Activated gamma-delta T cell (primary cell): ENCODE results near the gene KRTAP4-6.
"Not testable (repeated sequence)": the region's sequence is repeated elsewhere in the genome, so short reads cannot be mapped to it uniquely, and the experiment has no call there.

Experiments
- DNase-seq: peaks from one replicate; lab custom pipeline; 2025; lab: John Stamatoyannopoulos, UW

Gene KRTAP4-6

GRCh38 chr17:41107941-41108450 is 32.3 kb downstream of the KRTAP4-6 start:
- no peak for DNase-seq

- not testable (repeated sequence) for DNase-seq
These were observed 35.0 kb downstream of the KRTAP4-6 start, which contains the start of gene KRTAP4-9 for GRCh38 chr17:41105347-41105746. KRTAP4-9 (plus strand) TSS chr17:41105389; CDS start chr17:41105389, 0 bp downstream.

GRCh38 chr17:41104386-41105038 is 35.8 kb downstream of the KRTAP4-6 start:
- DNase-seq = not testable (repeated sequence)

GRCh38 chr17:41103896-41104295 is 36.4 kb downstream of the KRTAP4-6 start:
- DNase-seq = no peak

GRCh38 chr17:41101586-41102259 is 38.6 kb downstream of the KRTAP4-6 start, which contains the start of gene KRTAP4-16:
KRTAP4-16 (minus strand) TSS chr17:41102209; CDS start chr17:41102209, 0 bp downstream.
- DNase-seq = no peak

GRCh38 chr17:41099682-41100480 is 40.5 kb downstream of the KRTAP4-6 start:
- not testable (repeated sequence) for DNase-seq

GRCh38 chr17:41098481-41098880 is 41.9 kb downstream of the KRTAP4-6 start:
- DNase-seq = no peak

- no peak for DNase-seq
These were observed 42.3 kb downstream of the KRTAP4-6 start, which contains the start of gene KRTAP4-8 for GRCh38 chr17:41098042-41098441. KRTAP4-8 (minus strand) TSS chr17:41098142; CDS start chr17:41098084, 58 bp downstream.

- no peak for DNase-seq
These were observed 44.3 kb downstream of the KRTAP4-6 start for GRCh38 chr17:41096055-41096454.
